Measurements from ENCODE around the gene TMEM179.
"Not testable (repeated sequence)": the region's sequence is repeated elsewhere in the genome, so short reads cannot be mapped to it uniquely, and the experiment has no call there.

TMEM179 gene

DNA sequence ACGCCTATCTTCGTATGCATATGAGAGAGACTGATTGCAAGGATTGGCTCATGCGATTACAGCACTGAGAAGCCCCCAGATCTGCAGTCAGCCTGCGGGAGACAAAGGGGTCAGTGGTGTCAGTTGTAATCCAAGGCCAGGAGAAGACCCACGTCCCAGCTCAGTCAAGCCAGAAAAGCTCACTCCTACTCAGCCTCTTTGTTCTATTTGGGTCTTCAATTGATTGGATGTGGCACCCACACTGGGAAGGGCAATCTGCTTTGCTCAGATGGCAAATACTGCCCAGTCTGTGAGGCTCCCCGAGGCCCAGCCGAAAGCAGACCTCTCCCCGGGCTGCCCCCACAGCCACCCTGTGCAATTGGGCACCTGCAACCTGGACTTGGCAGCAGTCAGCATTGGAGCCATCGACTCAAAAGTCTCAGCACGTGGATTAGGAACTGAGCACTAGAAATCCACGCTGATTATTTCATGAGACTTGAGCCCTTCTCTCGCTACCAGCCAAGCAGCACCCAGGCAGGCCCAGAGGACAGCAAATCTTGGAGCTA lies 39.6 kb upstream of the TMEM179 start:
- no peaks in the 10 kb centered on the region for H3K36me3 ChIP-seq (ENCODE audit: control insufficient read depth, insufficient read depth, low read length, severe bottlenecking)
- DNase-seq (ENCODE audit: low read depth), result no peak
- no peak overlapping the region for H3K4me3 ChIP-seq (ENCODE audit: low read length)

GRCh38 chr14:104643306-104643705 lies 38.7 kb upstream of the TMEM179 start:
- H3K36me3 ChIP-seq (ENCODE audit: control insufficient read depth, insufficient read depth, low read length, severe bottlenecking), result no peaks in the 10 kb centered on the region
- H3K9me3 ChIP-seq (ENCODE audit: control insufficient read depth, low read length), result peaks cover 13% of the 10 kb centered on the region
- no peaks in the 10 kb centered on the region for H3K4me1 ChIP-seq (ENCODE audit: control insufficient read depth, insufficient read depth, low read length)
- DNase-seq (ENCODE audit: low read depth), result no peak
- peaks cover 55% of the 10 kb centered on the region for H3K27me3 ChIP-seq (replicated peaks; ENCODE audit: control insufficient read depth, insufficient read depth, low read length)
- H3K4me3 ChIP-seq (ENCODE audit: low read length), result no peak overlapping the region
- H3K9ac ChIP-seq (ENCODE audit: low read length), result no peak overlapping the region

More for the DNA sequence above, 39.6 kb upstream of the TMEM179 start:
- H3K9ac ChIP-seq (ENCODE audit: low read length), result no peak overlapping the region
- peaks cover 13% of the 10 kb centered on the region for H3K9me3 ChIP-seq (ENCODE audit: control insufficient read depth, low read length)
- H3K4me1 ChIP-seq (ENCODE audit: control insufficient read depth, insufficient read depth, low read length), result no peaks in the 10 kb centered on the region
- peaks cover 47% of the 10 kb centered on the region for H3K27me3 ChIP-seq (replicated peaks; ENCODE audit: control insufficient read depth, insufficient read depth, low read length)

- peaks cover 13% of the 10 kb centered on the region for H3K9me3 ChIP-seq (ENCODE audit: control insufficient read depth, low read length)
- peaks cover 57% of the 10 kb centered on the region for H3K27me3 ChIP-seq (replicated peaks; ENCODE audit: control insufficient read depth, insufficient read depth, low read length)
- no peak overlapping the region for H3K9ac ChIP-seq (ENCODE audit: low read length)
- no peaks in the 10 kb centered on the region for H3K36me3 ChIP-seq (ENCODE audit: control insufficient read depth, insufficient read depth, low read length, severe bottlenecking)
- DNase-seq (ENCODE audit: low read depth), result no peak
- no peaks in the 10 kb centered on the region for H3K4me1 ChIP-seq (ENCODE audit: control insufficient read depth, insufficient read depth, low read length)
- no peak overlapping the region for H3K4me3 ChIP-seq (ENCODE audit: low read length)
These were observed 37.9 kb upstream of the TMEM179 start for GRCh38 chr14:104642540-104642868.

- no peaks in the 10 kb centered on the region for H3K36me3 ChIP-seq (ENCODE audit: control insufficient read depth, insufficient read depth, low read length, severe bottlenecking)
- H3K4me1 ChIP-seq (ENCODE audit: control insufficient read depth, insufficient read depth, low read length), result no peaks in the 10 kb centered on the region
- H3K9ac ChIP-seq (ENCODE audit: low read length), result no peak overlapping the region
- H3K4me3 ChIP-seq (ENCODE audit: low read length), result no peak overlapping the region
- no peak for DNase-seq (ENCODE audit: low read depth)
- H3K9me3 ChIP-seq (ENCODE audit: control insufficient read depth, low read length), result peaks cover 13% of the 10 kb centered on the region
- H3K27me3 ChIP-seq (replicated peaks; ENCODE audit: control insufficient read depth, insufficient read depth, low read length), result peaks cover 55% of the 10 kb centered on the region
These were observed 37.4 kb upstream of the TMEM179 start for GRCh38 chr14:104641753-104642539.

GRCh38 chr14:104640681-104641080 lies 36.1 kb upstream of the TMEM179 start:
- peaks cover 57% of the 10 kb centered on the region for H3K27me3 ChIP-seq (replicated peaks; ENCODE audit: control insufficient read depth, insufficient read depth, low read length)
- no peak for DNase-seq (ENCODE audit: low read depth)
- H3K4me3 ChIP-seq (ENCODE audit: low read length), result no peak overlapping the region
- H3K4me1 ChIP-seq (ENCODE audit: control insufficient read depth, insufficient read depth, low read length), result no peaks in the 10 kb centered on the region
- H3K36me3 ChIP-seq (ENCODE audit: control insufficient read depth, insufficient read depth, low read length, severe bottlenecking), result no peaks in the 10 kb centered on the region
- no peak overlapping the region for H3K9ac ChIP-seq (ENCODE audit: low read length)
- peaks cover 9% of the 10 kb centered on the region for H3K9me3 ChIP-seq (ENCODE audit: control insufficient read depth, low read length)

- no peaks in the 10 kb centered on the region for H3K36me3 ChIP-seq (ENCODE audit: control insufficient read depth, insufficient read depth, low read length, severe bottlenecking)
- H3K9ac ChIP-seq (ENCODE audit: low read length), result no peak overlapping the region
- H3K4me3 ChIP-seq (ENCODE audit: low read length), result no peak overlapping the region
- H3K4me1 ChIP-seq (ENCODE audit: control insufficient read depth, insufficient read depth, low read length), result no peaks in the 10 kb centered on the region
- peaks cover 4% of the 10 kb centered on the region for H3K9me3 ChIP-seq (ENCODE audit: control insufficient read depth, low read length)
- peaks cover 60% of the 10 kb centered on the region for H3K27me3 ChIP-seq (replicated peaks; ENCODE audit: control insufficient read depth, insufficient read depth, low read length)
- DNase-seq (ENCODE audit: low read depth), result peak; percentile 80
These were observed 35.4 kb upstream of the TMEM179 start for GRCh38 chr14:104639885-104640548.

DNA sequence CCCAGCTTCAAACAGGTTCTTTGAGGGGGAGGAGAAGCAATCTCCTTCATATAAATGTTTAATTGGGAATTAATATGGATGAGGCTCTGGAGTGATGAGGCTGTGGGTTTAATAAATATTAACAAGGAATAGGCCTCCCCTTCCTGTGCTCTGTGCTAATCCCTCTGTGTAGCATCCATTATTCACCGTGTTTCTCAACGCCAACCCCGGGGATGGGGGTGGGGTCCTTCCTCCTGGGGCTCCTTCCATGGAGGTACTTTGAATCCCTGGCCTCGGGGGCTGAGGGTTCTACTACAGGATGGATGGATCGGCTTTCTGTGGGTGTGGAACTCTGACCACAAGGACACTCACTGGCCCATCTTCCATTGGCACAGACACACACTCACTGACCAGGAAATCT lies 34.9 kb upstream of the TMEM179 start:
- Histone ChIP-seq H3K4me3 (ENCODE audit: low read length) (no peak overlapping the region), H3K4me1 (ENCODE audit: control insufficient read depth, insufficient read depth, low read length) (no peaks in the 10 kb centered on the region), H3K9ac (ENCODE audit: low read length) (no peak overlapping the region), H3K9me3 (ENCODE audit: control insufficient read depth, low read length) (no peaks in the 10 kb centered on the region), H3K27me3 (replicated peaks; ENCODE audit: control insufficient read depth, insufficient read depth, low read length) (peaks cover 61% of the 10 kb centered on the region), H3K36me3 (ENCODE audit: control insufficient read depth, insufficient read depth, low read length, severe bottlenecking) (no peaks in the 10 kb centered on the region)
- DNase-seq (ENCODE audit: low read depth), result no peak

DNA sequence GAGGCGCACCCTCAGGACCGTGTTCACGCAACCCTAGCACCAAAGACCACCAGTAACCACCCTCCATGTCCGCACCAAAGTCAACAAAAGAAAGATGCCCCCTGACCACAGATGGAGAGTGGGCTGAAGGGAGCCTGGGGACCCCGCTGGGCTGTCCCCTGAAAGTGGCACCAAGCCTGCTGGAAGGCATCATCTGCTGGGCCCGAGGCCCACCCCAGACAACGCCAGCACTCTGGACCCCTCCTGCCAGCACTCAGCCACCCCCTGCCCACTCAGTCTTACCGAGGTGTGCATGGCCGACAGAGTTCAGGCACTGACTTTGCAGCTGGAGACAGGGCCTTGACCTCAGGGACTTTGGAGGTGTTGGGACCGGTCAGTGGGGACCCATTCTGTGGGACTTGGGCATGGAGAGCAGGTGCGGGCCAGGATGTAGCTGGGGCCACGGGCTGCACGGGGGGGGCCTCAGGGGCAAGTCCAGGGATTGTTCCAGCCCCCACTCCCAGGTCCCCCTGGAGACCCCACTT lies 34.4 kb upstream of the TMEM179 start:
- no peak for DNase-seq (ENCODE audit: low read depth)
- H3K27me3 ChIP-seq (replicated peaks; ENCODE audit: control insufficient read depth, insufficient read depth, low read length), result peaks cover 63% of the 10 kb centered on the region
- H3K9ac ChIP-seq (ENCODE audit: low read length), result no peak overlapping the region
- H3K9me3 ChIP-seq (ENCODE audit: control insufficient read depth, low read length), result no peaks in the 10 kb centered on the region
- no peak overlapping the region for H3K4me3 ChIP-seq (ENCODE audit: low read length)
- H3K36me3 ChIP-seq (ENCODE audit: control insufficient read depth, insufficient read depth, low read length, severe bottlenecking), result no peaks in the 10 kb centered on the region
- H3K4me1 ChIP-seq (ENCODE audit: control insufficient read depth, insufficient read depth, low read length), result no peaks in the 10 kb centered on the region

DNA sequence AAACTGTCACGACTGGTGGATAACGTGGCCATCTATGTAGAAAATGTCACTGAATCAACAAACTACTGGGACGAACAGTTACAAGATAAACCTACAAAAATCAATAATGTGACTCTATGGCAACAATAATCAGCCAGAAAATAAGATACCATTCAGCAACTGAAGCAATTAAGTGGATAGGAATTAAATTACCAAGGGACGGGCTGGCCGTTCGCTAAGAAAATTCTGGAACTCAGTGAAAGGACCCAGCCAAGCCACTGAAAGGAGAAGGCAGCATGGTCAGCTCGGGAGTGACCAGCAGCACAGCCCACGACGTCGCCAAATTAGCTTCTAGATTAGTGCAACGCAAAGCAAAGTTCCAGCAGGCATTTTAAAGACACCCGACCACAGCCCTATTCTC lies 33.6 kb upstream of the TMEM179 start:
- Histone ChIP-seq H3K9me3 (ENCODE audit: control insufficient read depth, low read length) (no peaks in the 10 kb centered on the region), H3K27me3 (replicated peaks; ENCODE audit: control insufficient read depth, insufficient read depth, low read length) (peaks cover 66% of the 10 kb centered on the region), H3K4me3 (ENCODE audit: low read length) (no peak overlapping the region), H3K4me1 (ENCODE audit: control insufficient read depth, insufficient read depth, low read length) (no peaks in the 10 kb centered on the region), H3K9ac (ENCODE audit: low read length) (no peak overlapping the region), H3K36me3 (ENCODE audit: control insufficient read depth, insufficient read depth, low read length, severe bottlenecking) (no peaks in the 10 kb centered on the region)
- no peak for DNase-seq (ENCODE audit: low read depth)

GRCh38 chr14:104637546-104638003 lies 33.0 kb upstream of the TMEM179 start:
- peaks cover 69% of the 10 kb centered on the region for H3K27me3 ChIP-seq (replicated peaks; ENCODE audit: control insufficient read depth, insufficient read depth, low read length)
- H3K4me1 ChIP-seq (ENCODE audit: control insufficient read depth, insufficient read depth, low read length), result no peaks in the 10 kb centered on the region
- H3K9ac ChIP-seq (ENCODE audit: low read length), result no peak overlapping the region
- no peak for DNase-seq (ENCODE audit: low read depth)
- H3K4me3 ChIP-seq (ENCODE audit: low read length), result no peak overlapping the region
- H3K9me3 ChIP-seq (ENCODE audit: control insufficient read depth, low read length), result no peaks in the 10 kb centered on the region
- no peaks in the 10 kb centered on the region for H3K36me3 ChIP-seq (ENCODE audit: control insufficient read depth, insufficient read depth, low read length, severe bottlenecking)

- peaks cover 66% of the 10 kb centered on the region for H3K27me3 ChIP-seq (replicated peaks; ENCODE audit: control insufficient read depth, insufficient read depth, low read length)
- not testable (repeated sequence) for DNase-seq (ENCODE audit: low read depth); H3K4me3 ChIP-seq (ENCODE audit: low read length); H3K4me1 ChIP-seq (ENCODE audit: control insufficient read depth, insufficient read depth, low read length); H3K36me3 ChIP-seq (ENCODE audit: control insufficient read depth, insufficient read depth, low read length, severe bottlenecking); H3K9me3 ChIP-seq (ENCODE audit: control insufficient read depth, low read length); H3K9ac ChIP-seq (ENCODE audit: low read length)
These were observed 32.4 kb upstream of the TMEM179 start for GRCh38 chr14:104636846-104637545.

All from adipocyte (in vitro differentiated cells).